ENCODE results near the gene IPMK.

Gene IPMK

GRCh38 chr10:58267713-58268453, at the start of gene IPMK:
IPMK (minus strand) TSS chr10:58267894; CDS start chr10:58267611, 283 bp downstream.
- in situ Hi-C loops (cut with HindIII; ENCODE audit: low sequenced_read_pairs) = no loop called here

GRCh38 chr10:58316874-58317273, 49.2 kb upstream of the IPMK start:
- in situ Hi-C loops (cut with HindIII; ENCODE audit: low sequenced_read_pairs) = no loop called here

GRCh38 chr10:58311026-58311425, 43.3 kb upstream of the IPMK start:
- in situ Hi-C loops (cut with HindIII; ENCODE audit: low sequenced_read_pairs) = no loop called here

GRCh38 chr10:58307676-58308075, 40.0 kb upstream of the IPMK start:
- in situ Hi-C loops (cut with HindIII; ENCODE audit: low sequenced_read_pairs) = no loop called here

GRCh38 chr10:58305821-58306220, 38.1 kb upstream of the IPMK start:
- in situ Hi-C loops (cut with HindIII; ENCODE audit: low sequenced_read_pairs) = no loop called here

GRCh38 chr10:58304099-58304633, 36.5 kb upstream of the IPMK start:
- in situ Hi-C loops (cut with HindIII; ENCODE audit: low sequenced_read_pairs) = no loop called here

GRCh38 chr10:58302254-58302653, 34.6 kb upstream of the IPMK start:
- in situ Hi-C loops (cut with HindIII; ENCODE audit: low sequenced_read_pairs) = no loop called here

- in situ Hi-C loops (cut with HindIII; ENCODE audit: low sequenced_read_pairs) = no loop called here
Observed at GRCh38 chr10:58300676-58301075, 33.0 kb upstream of the IPMK start.

GRCh38 chr10:58299580-58299979, 31.9 kb upstream of the IPMK start:
- in situ Hi-C loops (cut with HindIII; ENCODE audit: low sequenced_read_pairs) = no loop called here

- in situ Hi-C loops (cut with HindIII; ENCODE audit: low sequenced_read_pairs) = no loop called here
Observed at GRCh38 chr10:58293989-58294388, 26.3 kb upstream of the IPMK start.

- in situ Hi-C loops (cut with HindIII; ENCODE audit: low sequenced_read_pairs) = no loop called here
Observed at GRCh38 chr10:58291538-58292174, 24.0 kb upstream of the IPMK start.

- in situ Hi-C loops (cut with HindIII; ENCODE audit: low sequenced_read_pairs) = no loop called here
Observed at GRCh38 chr10:58282615-58283014, 14.9 kb upstream of the IPMK start.

GRCh38 chr10:58281092-58281752, 13.5 kb upstream of the IPMK start:
- in situ Hi-C loops (cut with HindIII; ENCODE audit: low sequenced_read_pairs) = no loop called here

- in situ Hi-C loops (cut with HindIII; ENCODE audit: low sequenced_read_pairs) = no loop called here
Observed at GRCh38 chr10:58280477-58280876, 12.8 kb upstream of the IPMK start.

GRCh38 chr10:58278962-58279307, 11.2 kb upstream of the IPMK start:
- in situ Hi-C loops (cut with HindIII; ENCODE audit: low sequenced_read_pairs) = no loop called here

- in situ Hi-C loops (cut with HindIII; ENCODE audit: low sequenced_read_pairs) = no loop called here
Observed at GRCh38 chr10:58278274-58278961, 10.7 kb upstream of the IPMK start.

GRCh38 chr10:58275908-58276307, 8.2 kb upstream of the IPMK start:
- in situ Hi-C loops (cut with HindIII; ENCODE audit: low sequenced_read_pairs) = no loop called here

- in situ Hi-C loops (cut with HindIII; ENCODE audit: low sequenced_read_pairs) = no loop called here
Observed at GRCh38 chr10:58275261-58275660, 7.6 kb upstream of the IPMK start.

- in situ Hi-C loops (cut with HindIII; ENCODE audit: low sequenced_read_pairs) = no loop called here
Observed at GRCh38 chr10:58269782-58270290, 2.1 kb upstream of the IPMK start.

- in situ Hi-C loops (cut with HindIII; ENCODE audit: low sequenced_read_pairs) = no loop called here
Observed at GRCh38 chr10:58268946-58269781, 1.5 kb upstream of the IPMK start, which contains the start of gene CISD1. CISD1 (plus strand) TSS chr10:58269162; CDS start chr10:58269274, 112 bp downstream.
